Measurements from ENCODE around the gene SPINDOC. TPM values are rescaled to one million over a fixed set of nuclear protein-coding genes. Genes with fewer than 3 reads are reported as not detected.

The SPINDOC gene
- total and polyA plus RNA-seq, 9 of the 15 experiments (the other 6 are each of a cell fraction or from before 2014, with no cell fraction given) = 0.70 to 36.3 (median 19.6) TPM

GRCh38 chr11:63833048-63833447, 19.8 kb downstream of the SPINDOC start (continued):
- no peak for TF ChIP-seq GTF3C2 (IDR thresholded peaks at IDR 0.05; ENCODE audit: borderline replicate concordance, extremely low read depth, insufficient read length)
- TF ChIP-seq RCOR1 (IDR thresholded peaks at IDR 0.05; ENCODE audit: borderline replicate concordance in 1 of 2, low read depth in 2 of 2, low read length in 2 of 2) = 0 out of 4 replicates have a peak, but pooled peaks of 1 of the 2 experiments have one; percentile 4
- TF ChIP-seq KDM1A (IDR thresholded peaks at IDR 0.05) = peak in 1 of 2 experiments; percentile 84; a peak in 3 of 4 replicates
- peak; percentile 71 for TF ChIP-seq RBM25 (IDR thresholded peaks at IDR 0.05; ENCODE audit: low read depth, low read length, severe bottlenecking)
- TF ChIP-seq NFXL1 (CRISPR knock-in tag; IDR thresholded peaks at IDR 0.05) = no peak
- no peak for TF ChIP-seq ZNF280A (IDR thresholded peaks at IDR 0.05; ENCODE audit: low read depth, partially characterized antibody)
- no peak for TF ChIP-seq ZFX (CRISPR knock-in tag; IDR thresholded peaks at IDR 0.05)
- no peak for TF ChIP-seq MAFG (tag; conservative IDR thresholded peaks at IDR 0.05)
- TF ChIP-seq PREB (CRISPR knock-in tag; IDR thresholded peaks at IDR 0.05) = no peak
- TF ChIP-seq NFIC (IDR thresholded peaks at IDR 0.05) = no peak

All from K562 (cell line).